Measurements from ENCODE around the gene MED13L. TPM values are rescaled to one million over a fixed set of nuclear protein-coding genes. Genes with fewer than 3 reads are reported as not detected.

Gene MED13L
- total and polyA plus RNA-seq, 2 donors (not counting 3 experiments of a cell fraction or from before 2014, with no cell fraction given) = 27.4 to 93.6 TPM

GRCh38 chr12:115968211-115968610, 309.3 kb downstream of the MED13L start:
- no TSS peak for BruUV-seq (replicated peaks)
- TF ChIP-seq JUN (IDR thresholded peaks at IDR 0.05; ENCODE audit: borderline replicate concordance, insufficient read depth, insufficient read length, low read depth) (no peak), POLR2AphosphoS5 (IDR thresholded peaks at IDR 0.05; ENCODE audit: insufficient read depth, low read depth, low read length) (no peak), CTCF (IDR thresholded peaks at IDR 0.05; ENCODE audit: extremely low read depth in 1 of 2, insufficient read depth in 1 of 2, low read depth in 1 of 2, low read length in 2 of 2) (no peak), EZH2 (IDR thresholded peaks at IDR 0.05; ENCODE audit: borderline replicate concordance, low read depth, low read length, severe bottlenecking) (no peak), MYC (IDR thresholded peaks at IDR 0.05; ENCODE audit: low read depth, low read length) (no peak), MAX (IDR thresholded peaks at IDR 0.05; ENCODE audit: insufficient read depth, insufficient read length) (no peak), GATA2 (IDR thresholded peaks at IDR 0.05; ENCODE audit: insufficient read depth, insufficient read length, low read depth, low read length) (no peak), POLR2A (IDR thresholded peaks at IDR 0.05; ENCODE audit: low read depth, low read length) (no peak), FOS (IDR thresholded peaks at IDR 0.05; ENCODE audit: borderline replicate concordance, insufficient read depth, low read length) (no peak)

More at GRCh38 chr12:115968211-115968610, 309.3 kb downstream of the MED13L start:
- ChIA-PET CTCF (interaction anchor here (1.2 to 1.6 kb wide), 3 partner anchors 10 to 1988 kb away, joined by 3 to 4 read pairs (median 3); no protein-coding TSS in a partner anchor), POLR2A (no interaction called here)
- H3K4me3 ChIP-seq (replicated peaks in 1 of 3; ENCODE audit: insufficient read depth in 1 of 3, low read depth in 1 of 3, low read length in 3 of 3) = no peak overlapping the region
- H3K9ac ChIP-seq (replicated peaks; ENCODE audit: extremely low read depth, insufficient read depth, low read length) = no peak overlapping the region
- dilution Hi-C loops (cut with MboI; ENCODE audit: extremely low pct_ligation_motif_present, low sequenced_read_pairs) (no loop called here), intact Hi-C loops (cut with micrococcal nuclease) (no loop called here)
- H3K27me3 ChIP-seq (ENCODE audit: control insufficient read depth in 2 of 2, insufficient read depth in 2 of 2, low read length in 2 of 2) = no peaks in the 10 kb centered on the region
- no peaks in the 10 kb centered on the region for H3K79me2 ChIP-seq (ENCODE audit: control insufficient read depth, insufficient read depth, low read length)
- FAIRE-seq (no peak), DNase-seq (ENCODE audit: low read depth, low spot score) (no peak)
- H3K27ac ChIP-seq (ENCODE audit: insufficient read depth, low read depth, low read length) = no peak overlapping the region
- H3K4me1 ChIP-seq (ENCODE audit: control insufficient read depth, extremely low read depth, insufficient read depth, low read length) = peaks cover 5% of the 10 kb centered on the region
- peaks cover 7 to 17% of the 10 kb centered on the region in 2 experiments for H3K36me3 ChIP-seq (ENCODE audit: control insufficient read depth in 2 of 2, extremely low read depth in 1 of 2, insufficient read depth in 2 of 2, low read length in 2 of 2)
- H4K20me1 ChIP-seq (replicated peaks; ENCODE audit: control insufficient read depth, extremely low read depth, insufficient read depth, low read length) = no peaks in the 10 kb centered on the region
- H3K4me2 ChIP-seq (ENCODE audit: insufficient read depth, low read length) = no peak overlapping the region
- no peak overlapping the region for H2AFZ ChIP-seq (ENCODE audit: low read depth, low read length)
- H3K9me3 ChIP-seq (replicated peaks; ENCODE audit: control insufficient read depth, insufficient read depth, low read length) = no peaks in the 10 kb centered on the region
- H3K9me1 ChIP-seq (replicated peaks; ENCODE audit: control insufficient read depth, extremely low read depth, insufficient read depth, low read length) = no peaks in the 10 kb centered on the region
